Activated CD4-positive, alpha-beta T cell treated with anti-CD3 and anti-CD28 coated beads for 36 hours (primary cell): Measurements from ENCODE around the gene MOGAT2. TPM values are rescaled to one million over a fixed set of nuclear protein-coding genes. Genes with fewer than 3 reads are reported as not detected.

Source experiments
- total RNA-seq, 2 experiments: library from RNA; stranded (reverse); gene quantifications; one replicate each; pipeline ENCODE4 v1.2.3, GENCODE V29; 2021

Gene MOGAT2
- total RNA-seq, 2 experiments from 2014 or later: not detected

Other genes starting within 250 kb of the MOGAT2 start
- 10 to 100 TPM; 16.8 to 22.0 TPM for gene GDPD5, start 191.9 kb upstream of the MOGAT2 start, total RNA-seq
- 10 to 100 TPM; 20.3 to 23.1 TPM for gene SERPINH1, start 155.6 kb upstream of the MOGAT2 start, total RNA-seq
- under 1 TPM in 1 of 2 experiments, not detected in 1; 0.05 TPM for gene MAP6, start 48.8 kb upstream of the MOGAT2 start, total RNA-seq
- gene DGAT2, start 50.9 kb downstream of the MOGAT2 start, total RNA-seq: 1 to 10 TPM; 1.4 to 1.5 TPM
- gene UVRAG, start 97.4 kb downstream of the MOGAT2 start, total RNA-seq: 10 to 100 TPM; 11.4 to 13.4 TPM